B cell (primary cell): ENCODE measurements around the gene PDE4DIP. TPM values are rescaled to one million over a fixed set of nuclear protein-coding genes. Genes with fewer than 3 reads are reported as not detected.
A peak's percentile ranks its signal among the peaks of the same experiment; 100 is the strongest.
"Not testable (repeated sequence)": the region's sequence is repeated elsewhere in the genome, so short reads cannot be mapped to it uniquely, and the experiment has no call there.

Source experiments
- ATAC-seq: fragments of 200-7000 bp; cut with Tn5 transposase; one replicate; pipeline ENCODE4 v1.10.0; 2021; ENCODE audit warnings: low read depth, mild to moderate bottlenecking, moderate number of reproducible peaks, moderate library complexity
- CTCF ChIA-PET: fragments of 350-600 bp; sonication (Branson Sonifier 250); formaldehyde crosslinking; loops from one replicate; lab custom pipeline; 2021; ENCODE audit warnings: antibody characterized with exemption, inconsistent platforms; lab: Charles Lee
- POLR2A ChIA-PET: fragments of 350-600 bp; sonication (Branson Sonifier 250); formaldehyde crosslinking; loops from one replicate; lab custom pipeline; 2021; ENCODE audit warnings: antibody characterized with exemption; lab: Charles Lee
- DNase-seq: peaks from one replicate; pipeline ENCODE4 v3.0.0; 2013
- H2AFZ ChIP-seq: 2 replicates; pipeline ENCODE4 v1.6.1; 2012; ENCODE audit warnings: mild to moderate bottlenecking, low read depth, low read length; ENCODE audit not compliant: insufficient read depth, poor library complexity, severe bottlenecking
- H3K27ac ChIP-seq, 2 donors: 1 replicate in 1 of 2; 2 replicates in 1 of 2; pipeline ENCODE4 v1.5.1; 2012 to 2013; ENCODE audit warnings: low read length in 2 of 2, mild to moderate bottlenecking in 2 of 2, moderate library complexity in 1 of 2
- H3K27me3 ChIP-seq, 4 experiments: fragments of 200-600 bp in 1 of 4; sonication (generic) in 1 of 4; replicated peaks in 1 of 4; 1 replicate in 2 of 4; 2 replicates in 2 of 4; pipeline versions ENCODE4 v1.6.1 to v1.7.0; 2013 to 2016; ENCODE audit warnings: low read length in 3 of 4, mild to moderate bottlenecking in 2 of 4, mixed read lengths in 1 of 4, moderate library complexity in 1 of 4; ENCODE audit not compliant: insufficient read depth in 4 of 4, control insufficient read depth in 3 of 4; ENCODE audit errors: control extremely low read depth in 1 of 4
- H3K36me3 ChIP-seq, 2 experiments: replicated peaks in 1 of 2; 1 replicate in 1 of 2; 2 replicates in 1 of 2; pipeline versions ENCODE4 v1.6.1 to v1.7.1; 2013; ENCODE audit warnings: low read length in 1 of 2; ENCODE audit not compliant: insufficient read depth in 2 of 2, control insufficient read depth in 1 of 2; ENCODE audit errors: control extremely low read depth in 1 of 2, extremely low read depth in 1 of 2
- H3K4me1 ChIP-seq, 2 donors: fragments of 200-600 bp in 1 of 2; sonication (generic) in 1 of 2; 1 replicate in 1 of 2; 2 replicates in 1 of 2; pipeline versions ENCODE4 v1.5.1 to v1.6.1; 2013 to 2017; ENCODE audit warnings: low read length in 2 of 2; ENCODE audit not compliant: control insufficient read depth in 2 of 2, insufficient read depth in 2 of 2
- H3K4me2 ChIP-seq: replicated peaks from 2 replicates; pipeline ENCODE3; 2012; ENCODE audit warnings: mild to moderate bottlenecking, low read depth, low read length; ENCODE audit not compliant: poor library complexity, severe bottlenecking
- H3K4me3 ChIP-seq, 5 experiments: fragments of 200-600 bp in 1 of 5; sonication (generic) in 1 of 5; 1 replicate in 3 of 5; 2 replicates in 2 of 5; pipeline versions ENCODE4 v1.5.1 to v1.7.0; 2011 to 2016; ENCODE audit warnings: low read length in 4 of 5, mild to moderate bottlenecking in 4 of 5, low read depth in 2 of 5, control low read depth in 1 of 5, moderate library complexity in 1 of 5; ENCODE audit not compliant: insufficient read depth in 1 of 5; ENCODE audit errors: control extremely low read depth in 1 of 5, extremely low read depth in 1 of 5
- H3K79me2 ChIP-seq: fragments of 200-600 bp; sonication (generic); one replicate; pipeline ENCODE4 v1.6.0; 2016; ENCODE audit warnings: low read length; ENCODE audit not compliant: control insufficient read depth, insufficient read depth
- H3K9ac ChIP-seq: fragments of 200-600 bp; sonication (generic); 2 replicates; pipeline ENCODE4 v1.6.1; 2017; ENCODE audit warnings: mild to moderate bottlenecking, low read length, moderate library complexity
- H3K9me3 ChIP-seq, 3 donors: one replicate each; pipeline versions ENCODE4 v1.6.1 to v1.7.1; 2013; ENCODE audit warnings: low read length in 2 of 3; ENCODE audit not compliant: control insufficient read depth in 2 of 3, insufficient read depth in 1 of 3; ENCODE audit errors: control extremely low read depth in 1 of 3
- H4K20me1 ChIP-seq: 2 replicates; pipeline ENCODE4 v1.6.0; 2012; ENCODE audit warnings: mild to moderate bottlenecking, low read length; ENCODE audit not compliant: insufficient read depth, control insufficient read depth, poor library complexity, severe bottlenecking
- H3K27ac Mint-ChIP-seq: one replicate; pipeline ENCODE4 v1.8.0; 2021; ENCODE audit warnings: mixed read lengths
- H3K27me3 Mint-ChIP-seq: one replicate; pipeline ENCODE4 v1.8.0; 2021; ENCODE audit warnings: mixed read lengths
- H3K4me1 Mint-ChIP-seq: one replicate; pipeline ENCODE4 v1.8.0; 2021; ENCODE audit warnings: mixed read lengths
- H3K4me3 Mint-ChIP-seq: one replicate; pipeline ENCODE4 v1.8.0; 2021; ENCODE audit warnings: mixed read lengths
- H3K9me3 Mint-ChIP-seq: one replicate; pipeline ENCODE4 v1.8.0; 2022; ENCODE audit warnings: mixed read lengths; ENCODE audit not compliant: insufficient read depth
- WGBS: methylation state at CpG from one replicate; pipeline ENCODE4 v1.1.5; 2013; ENCODE audit warnings: missing lambda C conversion rate; ENCODE audit not compliant: insufficient coverage; 5-methylcytosine and 5-hydroxymethylcytosine counted together
- intact Hi-C: fragments of 100-400 bp; cut with micrococcal nuclease; formaldehyde crosslinking; loops from one replicate; pipeline ENCODE4 v1.10.0; 2022
- polyA plus RNA-seq: library from polyadenylated mRNA; depleted of rRNA; stranded (reverse); fragments of >200 nt; gene quantifications from 2 replicates; pipeline ENCODE4 v1.2.3, GENCODE V29; 2012
- total RNA-seq, 2 donors: library from RNA; stranded (reverse); fragments of 120-200 nt in 1 of 2; gene quantifications; 1 replicate in 1 of 2; 2 replicates in 1 of 2; pipeline versions ENCODE4 v1.2.3 to v1.2.4, GENCODE V29; 2013 to 2022

The PDE4DIP gene
- total and polyA plus RNA-seq, 2 donors (not counting 1 experiment from before 2014, with no cell fraction given), result 18.4 to 63.9 TPM

GRCh38 chr1:149013513-149013912 is 169.3 kb downstream of the PDE4DIP start:
- H3K27me3 Mint-ChIP-seq, H3K9ac ChIP-seq, H3K4me2 ChIP-seq, H3K9me3 Mint-ChIP-seq, H4K20me1 ChIP-seq, H3K4me1 ChIP-seq, H3K27ac Mint-ChIP-seq, H3K4me3 Mint-ChIP-seq, H3K36me3 ChIP-seq, CTCF ChIA-PET, H3K4me1 Mint-ChIP-seq, H3K4me3 ChIP-seq, H3K9me3 ChIP-seq, H3K79me2 ChIP-seq, H2AFZ ChIP-seq, POLR2A ChIA-PET, intact Hi-C loops, H3K27ac ChIP-seq, DNase-seq, H3K27me3 ChIP-seq: not testable (repeated sequence)
- no CpG with 5 or more reads among the region's 4 CpGs for WGBS
- ATAC-seq, result peak; percentile 91

- H4K20me1 ChIP-seq, H3K4me1 Mint-ChIP-seq, ATAC-seq, intact Hi-C loops, H3K79me2 ChIP-seq, CTCF ChIA-PET, H2AFZ ChIP-seq, H3K27me3 ChIP-seq, DNase-seq, H3K27ac ChIP-seq, H3K9me3 Mint-ChIP-seq, H3K4me3 Mint-ChIP-seq, H3K4me3 ChIP-seq, H3K36me3 ChIP-seq, H3K9me3 ChIP-seq, POLR2A ChIA-PET, H3K27me3 Mint-ChIP-seq, H3K9ac ChIP-seq, H3K27ac Mint-ChIP-seq, H3K4me1 ChIP-seq, H3K4me2 ChIP-seq: not testable (repeated sequence)
- no CpG with 5 or more reads among the region's 3 CpGs for WGBS
Measured at GRCh38 chr1:149015522-149015921, 171.3 kb downstream of the PDE4DIP start.

- H3K4me3 ChIP-seq, H3K9me3 ChIP-seq, H3K27me3 Mint-ChIP-seq, H3K4me2 ChIP-seq, H3K9ac ChIP-seq, H3K4me1 ChIP-seq, H3K4me3 Mint-ChIP-seq, intact Hi-C loops, H4K20me1 ChIP-seq, H3K27me3 ChIP-seq, H3K27ac ChIP-seq, H2AFZ ChIP-seq, H3K79me2 ChIP-seq, H3K27ac Mint-ChIP-seq, H3K36me3 ChIP-seq, POLR2A ChIA-PET, ATAC-seq, DNase-seq, H3K9me3 Mint-ChIP-seq, H3K4me1 Mint-ChIP-seq, CTCF ChIA-PET: not testable (repeated sequence)
- WGBS, result no CpG with 5 or more reads among the region's 2 CpGs
Measured at GRCh38 chr1:149016626-149017025, 172.4 kb downstream of the PDE4DIP start.

GRCh38 chr1:149018577-149018976 is 174.3 kb downstream of the PDE4DIP start:
- no CpG with 5 or more reads among the region's 3 CpGs for WGBS
- H3K9me3 ChIP-seq, H3K4me1 ChIP-seq, H3K27me3 ChIP-seq, H3K4me3 ChIP-seq, H3K27ac ChIP-seq, POLR2A ChIA-PET, H3K79me2 ChIP-seq, H2AFZ ChIP-seq, H3K4me2 ChIP-seq, H3K27ac Mint-ChIP-seq, H3K4me1 Mint-ChIP-seq, H4K20me1 ChIP-seq, H3K4me3 Mint-ChIP-seq, H3K9me3 Mint-ChIP-seq, H3K36me3 ChIP-seq, H3K27me3 Mint-ChIP-seq, ATAC-seq, intact Hi-C loops, DNase-seq, CTCF ChIA-PET, H3K9ac ChIP-seq: not testable (repeated sequence)
